Endometrial microvascular endothelial cells (primary cell): Measurements from ENCODE around the gene RGSL1. TPM values are rescaled to one million over a fixed set of nuclear protein-coding genes. Genes with fewer than 3 reads are reported as not detected.

Source experiments
- in situ Hi-C: cut with HindIII; loops from 2 replicates; pipeline ENCODE4 v1.10.0; 2017; ENCODE audit warnings: low sequenced_read_pairs, low pct_unique_long_range_greater_than_20kb; ENCODE audit errors: inconsistent ontology term
- total RNA-seq: library from RNA; depleted of rRNA; stranded (reverse); fragments of >200 nt; gene quantifications from one replicate; pipeline ENCODE4 v1.2.3, GENCODE V29; 2015; ENCODE audit errors: inconsistent ontology term

Gene RGSL1
- total RNA-seq, 1 donor from 2014 or later = not detected

DNA sequence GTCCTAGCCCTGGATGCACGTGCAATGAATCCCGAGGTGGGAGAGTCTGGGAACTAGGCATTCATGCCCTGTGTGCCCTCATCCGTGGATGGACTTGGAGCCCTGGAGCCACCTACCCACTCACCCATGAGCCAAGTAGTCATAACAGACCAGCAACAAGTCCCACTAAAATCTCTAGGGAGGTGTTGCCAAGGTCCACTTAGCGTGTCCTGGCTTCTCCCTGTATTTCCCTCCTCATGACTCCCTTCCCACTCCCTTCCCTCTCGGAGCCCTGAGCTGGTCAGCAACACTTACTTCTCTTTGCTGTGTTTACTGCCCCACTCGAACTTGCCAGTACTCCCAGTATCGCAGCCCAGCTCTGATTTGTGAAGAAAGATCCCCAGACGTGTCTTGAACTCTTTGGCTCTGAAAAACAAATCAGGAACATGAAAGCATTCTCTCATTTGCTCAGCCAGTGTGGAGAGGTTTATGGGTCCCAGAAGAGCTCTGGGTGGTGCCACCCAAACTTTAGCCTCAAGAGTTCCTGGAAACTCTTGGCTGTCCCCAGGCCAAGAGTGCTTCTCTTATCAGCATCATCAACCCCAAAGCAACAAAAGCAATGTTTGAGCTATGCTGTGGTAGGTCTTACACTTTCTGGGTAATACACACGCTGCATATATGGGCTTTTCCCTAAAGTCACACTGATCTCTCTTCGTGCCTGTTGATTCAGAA, 153.1 kb downstream of the RGSL1 start:
- in situ Hi-C loops = no loop called here

DNA sequence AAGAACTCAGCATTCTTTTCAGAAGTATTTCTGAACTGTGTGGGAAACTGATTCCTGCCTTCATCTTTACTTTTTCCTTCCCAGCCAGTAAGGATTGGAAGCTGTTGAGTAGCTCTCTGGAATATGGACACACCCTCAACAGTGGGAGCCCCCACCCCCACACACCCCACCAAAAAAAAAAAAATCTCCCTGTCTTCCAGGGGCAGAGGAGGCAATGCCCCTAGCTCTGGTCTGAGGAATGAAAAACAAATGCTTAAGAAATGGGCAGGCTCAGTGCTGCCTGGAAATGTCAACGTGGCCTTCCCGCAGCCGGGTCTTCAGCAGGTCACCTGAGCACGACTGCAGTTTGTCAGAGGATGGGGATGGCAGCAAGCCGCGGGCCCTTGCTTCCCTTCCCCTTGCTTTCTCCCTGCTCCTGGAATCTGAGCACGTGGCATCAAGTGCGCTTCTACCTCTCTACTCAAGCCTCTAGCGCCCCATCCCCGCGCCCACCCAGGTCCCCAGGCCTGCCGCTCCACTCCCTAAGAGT, 153.8 kb downstream of the RGSL1 start:
- in situ Hi-C loops = no loop called here

DNA sequence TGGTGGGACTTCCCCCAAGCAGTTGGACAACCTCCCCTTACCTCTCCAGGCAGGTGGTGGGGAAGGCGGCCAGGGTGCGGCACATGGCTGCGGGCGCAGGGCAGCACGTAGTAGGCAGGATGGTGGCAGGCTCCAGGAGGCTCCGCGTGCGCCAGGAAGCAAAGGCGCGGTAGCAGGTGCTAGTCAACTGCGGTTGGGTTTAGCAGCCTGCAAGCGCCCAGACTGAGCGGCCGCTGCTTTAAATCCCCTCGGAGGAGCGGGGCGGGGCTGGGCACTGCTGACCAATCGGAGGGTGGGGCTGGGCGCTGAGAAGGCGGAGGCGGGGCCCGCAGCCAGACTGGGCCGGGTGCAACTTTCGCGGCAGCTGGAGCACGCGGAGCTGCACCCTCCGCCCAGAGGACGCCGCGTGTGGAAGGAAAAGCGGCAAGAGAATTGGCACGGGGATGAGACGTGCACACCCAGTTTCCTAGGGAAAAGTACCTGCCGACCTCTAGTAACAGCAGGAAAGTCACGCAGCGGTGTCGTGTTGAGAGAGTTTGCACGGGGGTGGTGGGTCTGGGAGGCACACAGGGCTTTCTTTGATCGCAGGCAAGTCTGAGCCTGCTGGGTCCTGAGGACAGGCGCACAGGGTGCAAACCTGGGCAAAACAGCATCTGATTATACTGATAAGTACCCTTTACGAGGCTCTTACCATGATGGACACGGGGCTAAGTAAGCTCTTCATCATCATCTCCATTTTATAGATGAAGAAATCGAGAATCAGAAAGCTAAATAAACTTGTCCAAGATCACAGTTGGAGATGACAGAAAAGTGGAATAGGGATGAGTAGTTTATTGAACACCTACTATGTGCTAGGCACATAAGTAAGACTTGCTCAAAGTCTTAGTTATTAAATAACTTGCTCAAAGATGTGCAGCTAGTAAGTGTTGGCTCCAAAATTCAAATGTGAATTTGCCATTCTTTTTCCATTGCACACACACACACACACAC, 154.5 kb downstream of the RGSL1 start, which contains the start of gene RGS16:
TSS of gene RGS16 (minus strand) at position 215 of the 990 bp plus-strand sequence. CDS start at position 85, 130 bp downstream.
- in situ Hi-C loops = no loop called here

DNA sequence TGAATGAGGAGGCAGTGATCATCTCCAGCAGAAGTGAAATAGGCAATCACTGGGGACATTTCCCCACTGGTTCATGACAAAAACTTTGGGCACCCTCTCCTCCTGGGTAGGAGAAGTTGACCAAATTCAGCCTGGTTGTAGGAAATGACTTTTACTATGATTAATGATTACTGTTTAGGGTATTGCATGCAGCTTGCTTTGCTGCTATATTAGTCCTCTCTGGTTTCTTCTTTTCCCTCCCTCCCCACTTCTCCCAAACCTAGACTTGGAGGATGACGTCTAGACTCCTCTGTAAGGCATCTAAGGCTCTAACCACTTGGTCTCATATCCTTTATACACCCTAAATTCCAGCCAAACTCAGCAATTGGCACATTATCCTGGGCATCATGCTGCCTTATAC, 157.6 kb downstream of the RGSL1 start:
- in situ Hi-C loops = no loop called here

DNA sequence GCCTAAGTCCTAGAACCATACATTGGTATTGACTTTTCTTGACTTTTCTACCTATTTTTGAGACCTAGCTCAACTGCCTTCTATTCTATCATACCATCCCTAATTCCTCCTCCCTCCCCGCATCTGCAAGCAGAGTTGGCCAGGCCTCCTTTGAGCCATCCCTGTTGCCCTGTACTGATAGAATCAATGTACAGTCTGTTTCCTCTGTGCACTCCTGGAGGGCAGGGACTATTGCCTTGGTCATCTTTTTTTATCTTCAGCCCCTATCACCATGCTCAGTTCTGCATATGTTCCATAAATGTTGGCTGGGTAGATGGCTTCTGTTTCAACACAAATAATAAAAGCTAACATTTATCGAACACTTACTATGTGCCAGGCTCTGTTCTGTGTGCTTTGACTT, 158.3 kb downstream of the RGSL1 start:
- in situ Hi-C loops = no loop called here

DNA sequence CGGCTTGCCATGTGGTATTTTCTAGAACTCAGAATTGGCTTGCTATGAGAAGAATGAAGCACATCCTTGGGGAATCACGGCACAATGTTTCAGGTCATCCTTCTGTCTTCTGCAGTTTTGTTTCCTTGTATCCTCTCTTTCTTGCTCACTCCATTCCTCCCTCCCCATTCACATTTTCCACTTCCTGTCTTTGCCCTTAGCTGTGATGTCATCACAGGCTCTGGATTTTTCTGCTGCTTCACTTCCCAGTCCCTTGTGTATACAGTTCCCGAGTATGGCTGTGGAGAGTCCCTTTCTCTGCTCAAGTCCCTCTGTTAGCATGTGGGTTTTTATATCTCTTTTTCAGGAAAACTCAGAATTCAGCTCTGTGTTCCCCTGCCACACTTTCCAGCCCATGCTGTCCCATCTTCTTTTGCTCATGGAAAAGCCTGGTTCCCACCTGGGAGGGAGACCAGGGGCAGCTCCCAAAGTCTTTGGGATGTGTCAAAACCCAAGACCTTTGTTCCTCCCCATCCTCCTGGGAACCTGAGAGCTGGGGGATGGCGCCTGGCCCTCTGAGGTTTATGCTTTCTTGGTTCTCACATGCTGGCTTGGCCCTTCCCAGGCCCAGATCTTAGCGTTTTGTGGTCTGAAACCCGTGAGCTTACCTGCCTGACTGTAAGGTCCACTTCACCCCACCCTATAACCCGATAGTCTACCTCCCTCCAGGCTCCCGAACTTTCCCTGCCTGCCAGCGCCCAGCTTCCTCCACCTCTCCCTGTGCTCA, 159.1 kb downstream of the RGSL1 start:
- in situ Hi-C loops = no loop called here

Other genes starting within 250 kb of the RGSL1 start
- gene GLUL, start 58.4 kb upstream of the RGSL1 start, total RNA-seq = 173 TPM
- not detected for gene TEDDM1, start 49.5 kb upstream of the RGSL1 start, total RNA-seq
- 2.6 TPM for gene RNASEL, start 139.1 kb downstream of the RGSL1 start, total RNA-seq
- not detected for gene RGS16, start 154.2 kb downstream of the RGSL1 start, total RNA-seq
- gene RGS8, start 234.4 kb downstream of the RGSL1 start, total RNA-seq = not detected